SH-SY5Y (cell line): ENCODE measurements around the gene RECK.

Source experiments
- GATA2 ChIP-seq: IDR thresholded peaks from 2 replicates; pipeline ENCODE4 v1.6.1; 2011; ENCODE audit warnings: mild to moderate bottlenecking, low read depth, low read length
- GATA3 ChIP-seq: IDR thresholded peaks from 2 replicates; pipeline ENCODE4 v1.6.1; 2011; ENCODE audit warnings: low read depth, mild to moderate bottlenecking, low read length, moderate library complexity

DNA sequence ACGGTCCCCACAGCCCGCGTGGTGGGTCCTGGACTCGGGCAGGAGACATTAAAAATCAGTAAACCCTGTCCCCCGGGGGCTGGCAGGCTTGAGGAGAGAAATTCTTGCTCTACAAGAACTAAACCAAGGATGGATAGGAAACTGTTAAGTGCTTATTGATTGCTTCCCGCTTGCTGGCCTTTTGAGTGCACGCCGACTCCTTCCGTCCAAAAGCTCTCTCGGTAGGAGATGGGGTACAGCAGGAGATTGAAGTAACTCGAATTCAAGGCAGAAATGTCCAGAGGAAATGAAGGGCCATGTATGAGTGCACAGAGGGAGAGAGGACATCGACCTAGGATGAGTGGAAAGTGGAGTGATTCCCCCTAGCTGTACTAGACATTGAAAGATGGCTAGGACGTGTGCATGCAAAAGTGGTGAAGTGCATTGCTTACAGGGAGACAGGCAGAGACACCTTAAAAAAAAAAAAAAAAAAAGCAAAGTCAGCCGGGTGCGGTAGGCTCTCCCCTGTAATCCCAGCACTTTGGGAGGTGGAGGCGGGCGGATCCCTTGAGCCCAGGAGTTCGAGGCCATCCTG, 923 bp downstream of the RECK start:
- TF ChIP-seq GATA3 (no peak), GATA2 (no peak)
